NT2/D1 (cell line): Measurements from ENCODE around the gene SEMA4C.

Experiments
- SUZ12 ChIP-seq: IDR thresholded peaks from 2 replicates; pipeline ENCODE4 v1.6.1; 2011; ENCODE audit not compliant: insufficient read length, insufficient read depth; ENCODE audit errors: extremely low read depth
- YY1 ChIP-seq: IDR thresholded peaks from 2 replicates; pipeline ENCODE4 v1.6.1; 2011; ENCODE audit not compliant: insufficient read length, insufficient read depth
- ZNF274 ChIP-seq: IDR thresholded peaks from 2 replicates; pipeline ENCODE4 v1.6.1; 2011; ENCODE audit warnings: mild to moderate bottlenecking, low read depth, low read length

- no peak for TF ChIP-seq ZNF274
- TF ChIP-seq SUZ12 = no peak
- TF ChIP-seq YY1 = no peak
Measured at GRCh38 chr2:96903815-96904214, 33.9 kb upstream of the SEMA4C start.
